SW 1271 (cell line): ENCODE measurements around the gene UBE2L3.
"Not testable (repeated sequence)": the region's sequence is repeated elsewhere in the genome, so short reads cannot be mapped to it uniquely, and the experiment has no call there.

ENCODE experiments used
- DNase-seq, 2 experiments: peaks; one replicate each; lab custom pipeline; 2025; lab: John Stamatoyannopoulos, UW

UBE2L3 gene

GRCh38 chr22:21567456-21568346 lies at the start of gene UBE2L3:
TSS of gene UBE2L3 (plus strand) at chr22:21567714. CDS start at chr22:21567745, 31 bp downstream.
- DNase-seq, result peak; percentile 3 to 64

GRCh38 chr22:21526705-21527500 lies 40.6 kb upstream of the UBE2L3 start:
- DNase-seq, result not testable (repeated sequence)

GRCh38 chr22:21531525-21531924 lies 36.0 kb upstream of the UBE2L3 start:
- not testable (repeated sequence) for DNase-seq

GRCh38 chr22:21532863-21533648 lies 34.5 kb upstream of the UBE2L3 start:
- DNase-seq, result not testable (repeated sequence)

- not testable (repeated sequence) for DNase-seq
Observed at GRCh38 chr22:21539862-21540261, 27.7 kb upstream of the UBE2L3 start.

DNA sequence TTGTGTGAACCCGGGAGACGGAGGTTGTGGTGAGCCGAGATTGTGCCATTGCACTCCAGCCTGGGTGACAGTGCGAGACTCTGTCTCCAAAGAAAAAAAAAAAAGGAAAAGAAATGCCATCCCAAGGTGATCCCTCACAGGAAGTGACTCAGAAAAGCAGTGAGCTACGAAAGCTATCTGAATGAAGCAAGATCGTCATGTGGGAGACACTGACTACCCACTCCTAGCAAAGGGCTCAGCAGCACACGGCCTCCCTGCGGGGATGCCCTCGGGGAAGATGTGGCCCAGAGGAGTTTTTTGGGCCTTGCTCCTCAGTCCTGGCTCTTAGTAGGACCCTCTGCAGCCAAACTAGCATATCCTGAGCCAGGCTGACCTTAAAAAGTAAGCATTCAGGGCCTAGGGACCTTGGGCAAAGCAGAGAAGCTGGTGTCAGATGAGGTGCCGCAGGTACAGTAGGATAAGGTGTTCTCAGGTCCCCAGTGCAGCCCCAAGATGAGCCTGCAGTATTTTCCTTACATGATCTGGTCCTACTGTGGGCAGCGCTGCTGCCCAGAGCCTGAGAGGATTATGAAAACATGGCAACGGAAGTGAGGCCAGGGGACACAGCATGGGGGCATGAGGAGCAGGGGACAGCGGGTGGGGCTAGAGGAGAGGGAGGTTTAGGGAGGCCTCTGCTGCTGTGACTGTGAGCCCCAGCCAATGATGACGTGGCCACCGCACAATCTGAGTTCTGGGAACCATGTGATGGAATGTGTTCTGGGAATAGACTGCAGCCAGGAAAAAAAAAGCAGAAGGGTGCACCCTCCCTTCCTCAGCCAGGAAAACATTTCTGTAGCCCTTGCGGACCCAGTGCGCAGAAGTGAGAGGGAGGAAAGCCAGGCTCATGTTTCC lies 22.8 kb upstream of the UBE2L3 start:
- not testable (repeated sequence) for DNase-seq

- DNase-seq, result not testable (repeated sequence)
Observed at GRCh38 chr22:21549558-21549957, 18.0 kb upstream of the UBE2L3 start.

DNA sequence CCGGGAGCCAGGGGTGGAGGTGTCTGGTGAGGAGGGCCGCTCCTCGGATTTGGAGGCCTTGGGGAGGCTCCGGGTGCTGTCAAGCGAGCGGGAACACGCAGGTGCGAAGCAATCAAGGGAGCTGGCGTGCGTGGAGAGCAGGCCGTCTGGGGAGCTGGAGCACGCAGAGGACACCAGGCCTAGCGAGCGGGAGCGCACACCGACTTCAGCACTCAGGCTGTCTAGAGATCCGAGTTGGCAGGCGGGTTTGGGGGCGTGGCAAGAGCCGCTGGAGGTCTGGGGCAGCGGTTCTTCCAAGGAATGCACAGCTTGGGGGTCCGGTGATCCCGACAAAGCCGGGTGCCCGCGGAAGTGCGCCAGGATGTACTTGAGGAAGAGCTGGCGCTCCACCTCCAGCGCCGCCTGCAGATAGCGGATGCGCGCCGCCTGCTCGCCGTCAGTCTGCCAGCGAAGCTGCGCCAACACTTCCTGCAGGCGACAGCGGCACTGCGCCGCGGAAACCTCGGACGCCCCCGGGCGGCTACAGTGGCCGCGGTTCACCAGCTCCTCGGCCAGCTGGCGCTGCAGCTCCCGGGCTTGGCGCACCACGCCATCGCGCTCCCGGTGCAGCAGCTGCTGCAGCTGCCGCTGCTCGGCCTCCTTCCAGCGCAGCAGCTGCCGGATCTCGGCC lies 17.4 kb upstream of the UBE2L3 start:
- not testable (repeated sequence) for DNase-seq

DNA sequence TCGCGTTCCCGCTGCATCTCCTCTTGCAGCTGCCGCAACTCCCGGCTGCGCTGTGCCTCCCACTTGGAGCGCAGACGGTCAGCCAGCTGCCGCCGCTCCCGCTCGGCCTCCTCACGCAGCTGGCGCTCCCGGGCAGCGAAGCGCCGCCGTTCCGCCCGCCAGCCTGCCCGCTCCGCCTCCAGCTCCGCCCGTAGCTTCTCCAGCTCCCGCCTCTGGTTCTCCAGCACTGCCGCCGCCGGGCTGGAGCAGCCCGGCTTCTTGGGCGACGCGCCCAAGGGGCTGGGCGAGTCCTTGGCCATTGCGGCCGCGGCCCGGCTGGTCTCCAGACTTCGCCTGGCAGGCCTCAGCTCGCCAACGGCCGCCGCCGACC lies 16.9 kb upstream of the UBE2L3 start:
- not testable (repeated sequence) for DNase-seq

GRCh38 chr22:21551361-21551760 lies 16.2 kb upstream of the UBE2L3 start, which contains the start of gene RIMBP3C:
TSS of gene RIMBP3C (minus strand) at chr22:21551461. CDS start at chr22:21550976, 485 bp downstream.
- not testable (repeated sequence) for DNase-seq

GRCh38 chr22:21559345-21560125 lies 8.0 kb upstream of the UBE2L3 start:
- not testable (repeated sequence) for DNase-seq

DNA sequence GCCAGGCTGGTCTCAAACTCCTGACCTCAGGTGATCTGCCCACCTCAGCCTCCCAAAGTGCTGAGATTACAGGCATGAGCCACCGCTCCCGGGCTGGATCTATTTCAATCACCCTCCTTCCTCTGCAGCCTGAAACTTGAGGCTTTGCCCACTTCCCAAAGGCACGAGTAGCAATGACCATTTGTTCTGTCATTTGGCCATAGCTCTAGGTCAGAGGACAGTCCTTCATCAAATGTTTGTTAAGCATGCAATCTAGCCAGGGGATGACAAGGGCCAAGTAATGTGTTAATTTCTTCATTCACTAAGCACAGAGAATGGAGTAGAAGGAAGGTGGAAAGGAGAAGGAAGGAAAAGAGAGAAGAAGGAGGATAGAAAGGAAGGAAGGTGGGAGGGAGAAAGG lies 6.9 kb upstream of the UBE2L3 start:
- DNase-seq, result not testable (repeated sequence)

DNA sequence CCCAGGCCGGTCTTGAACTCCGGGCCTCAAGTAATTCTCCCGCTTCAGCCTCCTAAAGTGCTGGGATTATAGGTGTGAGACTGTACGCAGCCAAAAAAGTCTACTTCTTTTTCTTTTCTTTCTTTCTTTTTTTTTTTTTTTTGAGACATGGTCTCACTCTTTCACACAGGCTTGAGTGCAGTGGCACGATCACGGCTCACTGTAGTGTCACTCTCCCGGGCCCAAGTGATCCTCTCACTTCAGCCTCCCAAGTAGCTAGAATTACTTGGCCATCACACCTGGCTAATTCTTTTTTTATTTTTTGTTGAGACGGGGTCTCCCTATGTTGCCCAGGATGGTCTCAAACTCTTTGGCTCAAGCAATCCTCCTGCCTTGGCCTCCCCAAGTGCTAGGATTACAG lies 3.6 kb upstream of the UBE2L3 start:
- no peak for DNase-seq

- no peak for DNase-seq
Observed at GRCh38 chr22:21564411-21564810, 3.1 kb upstream of the UBE2L3 start.

DNA sequence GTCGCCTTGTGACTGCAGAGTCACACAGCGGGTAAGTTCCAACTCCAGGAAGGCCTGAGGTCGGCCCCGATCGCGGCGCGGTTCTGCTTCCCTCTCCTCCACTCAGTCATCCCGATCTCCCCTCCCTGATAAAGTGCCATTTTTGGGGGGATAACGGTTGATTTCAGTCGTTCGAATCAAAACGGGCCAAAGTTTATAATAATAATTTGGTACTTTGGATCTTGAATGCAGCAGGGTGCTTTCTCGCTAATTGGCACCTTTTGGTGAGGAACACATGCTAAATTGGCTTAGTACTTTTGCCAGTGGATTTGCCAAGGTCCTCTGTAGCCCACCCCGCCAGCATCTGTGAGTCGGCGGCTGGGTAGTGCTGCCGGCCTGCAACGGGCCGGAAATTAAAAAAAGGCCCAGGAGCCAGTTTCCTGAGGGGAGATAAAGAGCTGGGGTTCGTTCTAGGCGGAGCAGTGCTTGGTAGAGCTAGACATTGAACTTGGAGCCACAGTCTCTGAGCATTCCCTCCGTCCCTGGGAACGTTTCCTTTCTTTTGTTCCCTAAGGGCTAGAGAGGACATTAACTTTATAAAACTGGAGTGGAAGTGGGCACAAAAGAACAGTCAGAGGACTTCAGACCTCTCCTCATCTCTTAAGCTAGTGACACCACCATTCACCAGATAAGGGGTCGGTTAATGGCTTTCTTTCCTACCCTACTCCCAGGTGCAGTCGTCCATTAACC lies 997 bp downstream of the UBE2L3 start:
- peak in 1 of 2 experiments; percentile 14 for DNase-seq

GRCh38 chr22:21569076-21569427 lies 1.5 kb downstream of the UBE2L3 start:
- DNase-seq, result not testable (repeated sequence)

DNA sequence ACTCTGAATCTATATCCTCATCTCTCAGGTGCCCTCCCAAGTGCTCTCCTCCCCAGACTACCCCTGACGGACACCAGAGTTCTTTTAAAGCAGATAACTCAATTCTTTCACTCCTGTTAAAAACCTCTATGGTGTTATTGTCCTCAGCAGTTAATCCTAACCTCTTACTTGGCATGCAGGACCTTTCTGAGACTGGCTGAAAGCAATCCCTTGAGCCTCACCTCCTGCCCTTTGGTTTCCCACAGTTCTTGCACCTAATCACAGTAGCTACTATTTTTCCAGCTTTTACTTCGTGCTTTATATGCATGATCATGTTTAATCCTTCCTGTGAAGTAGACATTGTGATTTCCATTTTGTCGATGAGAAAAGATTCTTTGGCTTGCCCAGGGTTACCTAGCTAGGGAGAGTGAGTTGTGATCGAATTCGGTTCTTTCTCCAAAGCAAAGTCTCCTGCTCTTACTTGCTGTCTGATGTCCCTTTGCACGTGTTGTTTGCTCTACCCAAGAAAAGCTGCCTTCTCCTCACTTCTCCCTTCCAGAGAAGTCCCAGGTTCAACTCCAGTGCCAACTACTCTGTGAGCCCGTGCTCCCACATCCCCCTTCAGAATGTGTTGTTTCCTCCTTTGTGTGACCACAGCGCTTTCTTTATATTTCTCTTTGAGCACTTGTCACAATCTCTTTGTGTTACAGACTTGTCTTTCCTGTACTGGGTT lies 2.1 kb downstream of the UBE2L3 start:
- no peak for DNase-seq

DNA sequence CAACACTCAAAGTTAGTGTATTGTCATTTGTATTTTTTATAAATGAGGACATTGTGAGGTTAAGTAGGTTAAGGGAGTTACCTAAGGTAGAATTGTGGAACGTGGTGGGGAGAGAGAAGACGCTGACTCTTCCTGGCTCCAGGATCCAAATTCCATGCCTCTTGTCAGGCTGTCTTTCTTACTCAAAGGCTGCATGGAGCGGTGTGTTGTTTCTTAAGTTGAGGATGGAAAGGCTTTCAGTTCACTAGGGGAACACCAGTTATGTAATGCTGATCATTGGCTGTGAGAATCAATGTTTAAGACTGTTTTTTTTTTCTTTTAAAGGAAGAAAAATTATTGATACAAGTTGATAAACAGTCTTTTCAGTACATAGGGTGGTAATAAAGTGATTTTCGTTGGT lies 2.9 kb downstream of the UBE2L3 start:
- DNase-seq, result no peak
